H1 (cell line): ENCODE measurements around the gene CNOT3. TPM values are rescaled to one million over a fixed set of nuclear protein-coding genes. Genes with fewer than 3 reads are reported as not detected.

Experiments
- CTCF ChIA-PET: fragments of 300-600 bp; sonication (Branson Sonifier 250); formaldehyde crosslinking; loops from one replicate; lab custom pipeline; 2021; ENCODE audit not compliant: partially characterized antibody; lab: Charles Lee
- POLR2A ChIA-PET: fragments of 300-600 bp; sonication (Branson Sonifier 250); formaldehyde crosslinking; loops from one replicate; lab custom pipeline; 2021; ENCODE audit warnings: inconsistent platforms; ENCODE audit not compliant: partially characterized antibody; lab: Charles Lee
- DNase-seq, 2 experiments: peaks; one replicate each; pipeline versions ENCODE4 v3.0.0 to v3.0.0-alpha.2; 2010 to 2022; ENCODE audit warnings: low spot score in 2 of 2, low read depth in 1 of 2, mixed read lengths in 1 of 2
- FAIRE-seq: peaks from 2 replicates; lab custom pipeline; 2011; peaks lifted over from hg19 to GRCh38; lab: Jason Lieb, UNC
- H2AFZ ChIP-seq: 2 replicates; pipeline ENCODE4 v1.8.1; 2012; ENCODE audit warnings: low read length, inconsistent platforms
- H2AK5ac ChIP-seq: 2 replicates; pipeline ENCODE4 v1.6.1; 2013; ENCODE audit warnings: low read depth, low read length
- H2BK120ac ChIP-seq: replicated peaks from 2 replicates; pipeline ENCODE3; 2013; ENCODE audit warnings: low read depth, low read length, inconsistent platforms
- H2BK12ac ChIP-seq: 2 replicates; pipeline ENCODE4 v1.6.1; 2013; ENCODE audit warnings: low read depth, low read length
- H2BK15ac ChIP-seq: 2 replicates; pipeline ENCODE4 v1.6.1; 2013; ENCODE audit warnings: low read length
- H2BK20ac ChIP-seq: 2 replicates; pipeline ENCODE4 v1.6.1; 2013; ENCODE audit warnings: low read length
- H2BK5ac ChIP-seq: 2 replicates; pipeline ENCODE4 v1.6.1; 2013; ENCODE audit warnings: low read depth, low read length
- H3K14ac ChIP-seq: 2 replicates; pipeline ENCODE4 v1.6.1; 2013; ENCODE audit warnings: inconsistent platforms; ENCODE audit not compliant: insufficient read length
- H3K18ac ChIP-seq: 2 replicates; pipeline ENCODE4 v1.6.1; 2013; ENCODE audit warnings: low read length; ENCODE audit errors: extremely low read depth
- H3K23ac ChIP-seq: 2 replicates; pipeline ENCODE4 v1.6.1; 2013; ENCODE audit warnings: inconsistent platforms; ENCODE audit not compliant: insufficient read length
- H3K23me2 ChIP-seq: 2 replicates; pipeline ENCODE4 v1.6.1; 2013; ENCODE audit warnings: low read depth, low read length
- H3K27ac ChIP-seq: 2 replicates; pipeline ENCODE4 v1.6.1; 2011; ENCODE audit warnings: low read depth, low read length, inconsistent platforms
- H3K27me3 ChIP-seq, 4 experiments: replicated peaks in 1 of 4; 1 replicate in 1 of 4; 2 replicates in 3 of 4; pipeline versions ENCODE4 v1.6.1 to v1.8.1; 2011 to 2013; ENCODE audit warnings: low read length in 3 of 4, mild to moderate bottlenecking in 3 of 4, inconsistent platforms in 2 of 4, mixed read lengths in 2 of 4, moderate library complexity in 1 of 4; ENCODE audit not compliant: control insufficient read depth in 3 of 4, insufficient read depth in 3 of 4; ENCODE audit errors: extremely low read depth in 1 of 4
- H3K36me3 ChIP-seq, 4 experiments: 2 replicates each; pipeline versions ENCODE4 v1.6.1 to v1.8.1; 2011 to 2013; ENCODE audit warnings: mild to moderate bottlenecking in 4 of 4, low read length in 3 of 4, moderate library complexity in 2 of 4, control low read depth in 1 of 4, inconsistent platforms in 1 of 4; ENCODE audit not compliant: insufficient read depth in 4 of 4, control insufficient read depth in 2 of 4
- H3K4ac ChIP-seq: replicated peaks from 2 replicates; pipeline ENCODE3; 2013; ENCODE audit warnings: low read length, low read depth, mixed read lengths, inconsistent platforms; ENCODE audit not compliant: insufficient read length
- H3K4me1 ChIP-seq, 4 experiments: replicated peaks in 1 of 4; 1 replicate in 1 of 4; 2 replicates in 3 of 4; pipeline versions ENCODE4 v1.6.1 to v1.8.1; 2011 to 2013; ENCODE audit warnings: low read length in 3 of 4, inconsistent platforms in 2 of 4, mixed read lengths in 1 of 4; ENCODE audit not compliant: insufficient read depth in 4 of 4, control insufficient read depth in 3 of 4
- H3K4me2 ChIP-seq, 2 experiments: 2 replicates each; pipeline versions ENCODE4 v1.6.1 to v1.8.1; 2011 to 2013; ENCODE audit warnings: low read depth in 2 of 2, low read length in 2 of 2, control low read depth in 1 of 2, inconsistent platforms in 1 of 2, mild to moderate bottlenecking in 1 of 2; ENCODE audit not compliant: insufficient read depth in 1 of 2
- H3K4me3 ChIP-seq, 4 experiments: fragments of 200-600, 300-600 bp in 1 of 4; sonication (generic), shearing (Covaris generic), sonication (Bioruptor Twin) in 1 of 4; 2 replicates each; pipeline versions ENCODE4 v1.5.1 to v1.8.1; 2011 to 2016; ENCODE audit warnings: low read length in 4 of 4, low read depth in 3 of 4, control low read depth in 2 of 4, inconsistent platforms in 2 of 4, mild to moderate bottlenecking in 2 of 4, mixed read lengths in 1 of 4, moderate library complexity in 1 of 4; ENCODE audit not compliant: insufficient read depth in 2 of 4; ENCODE audit errors: extremely low read depth in 1 of 4
- H3K56ac ChIP-seq: replicated peaks from 2 replicates; pipeline ENCODE3; 2013; ENCODE audit warnings: low read depth, mild to moderate bottlenecking, mixed read lengths, low read length, inconsistent platforms; ENCODE audit not compliant: insufficient read length
- H3K79me1 ChIP-seq: 2 replicates; pipeline ENCODE4 v1.6.1; 2013; ENCODE audit warnings: low read depth, low read length, control low read depth
- H3K79me2 ChIP-seq, 2 experiments: 2 replicates each; pipeline versions ENCODE4 v1.6.1 to v1.8.1; 2012 to 2013; ENCODE audit warnings: low read length in 2 of 2, mild to moderate bottlenecking in 2 of 2, inconsistent platforms in 1 of 2; ENCODE audit not compliant: insufficient read depth in 2 of 2, control insufficient read depth in 1 of 2
- H3K9ac ChIP-seq, 4 experiments: replicated peaks in 1 of 4; 1 replicate in 1 of 4; 2 replicates in 3 of 4; pipeline versions ENCODE4 v1.6.1 to v1.8.1; 2011 to 2013; ENCODE audit warnings: low read depth in 3 of 4, low read length in 3 of 4, control low read depth in 2 of 4, mild to moderate bottlenecking in 2 of 4, moderate library complexity in 2 of 4, inconsistent platforms in 1 of 4; ENCODE audit errors: extremely low read depth in 1 of 4
- H3K9me3 ChIP-seq, 2 experiments: 2 replicates each; pipeline versions ENCODE4 v1.6.1 to v1.8.1; 2012 to 2013; ENCODE audit warnings: mild to moderate bottlenecking in 2 of 2, moderate library complexity in 2 of 2, control low read depth in 1 of 2, inconsistent platforms in 1 of 2, low read depth in 1 of 2, low read length in 1 of 2, mixed read lengths in 1 of 2; ENCODE audit not compliant: insufficient read depth in 2 of 2
- H4K20me1 ChIP-seq, 2 experiments: replicated peaks in 1 of 2; 2 replicates each; pipeline versions ENCODE3 to v1.8.1; 2011 to 2013; ENCODE audit warnings: inconsistent platforms in 2 of 2, low read length in 2 of 2, mild to moderate bottlenecking in 1 of 2; ENCODE audit not compliant: insufficient read depth in 2 of 2, control insufficient read depth in 1 of 2
- H4K5ac ChIP-seq: 2 replicates; pipeline ENCODE4 v1.6.1; 2013; ENCODE audit warnings: low read length, low read depth, mixed read lengths, inconsistent platforms; ENCODE audit not compliant: insufficient read length
- H4K8ac ChIP-seq: 2 replicates; pipeline ENCODE4 v1.8.0; 2013; ENCODE audit warnings: mild to moderate bottlenecking, moderate library complexity, low read length, inconsistent platforms; ENCODE audit not compliant: insufficient read depth; ENCODE audit errors: extremely low read depth
- H4K91ac ChIP-seq: replicated peaks from 2 replicates; pipeline ENCODE3; 2013; ENCODE audit warnings: low read length, mixed read lengths, inconsistent platforms; ENCODE audit not compliant: insufficient read length
- EGR1 ChIP-seq: IDR thresholded peaks from 2 replicates; pipeline ENCODE4 v1.6.1; 2011; ENCODE audit warnings: low read depth, low read length, borderline replicate concordance
- GABPA ChIP-seq: IDR thresholded peaks from 2 replicates; pipeline ENCODE4 v1.6.1; 2011; ENCODE audit warnings: mild to moderate bottlenecking, low read length, moderate library complexity, borderline replicate concordance; ENCODE audit not compliant: insufficient read depth
- RAD21 ChIP-seq, 2 experiments: IDR thresholded peaks in 1 of 2; conservative IDR thresholded peaks in 1 of 2; 2 replicates each; pipeline ENCODE4 v1.6.1; 2011; ENCODE audit warnings: low read depth in 2 of 2, low read length in 2 of 2, improper control_type of control experiment in 1 of 2, inconsistent platforms in 1 of 2, mild to moderate bottlenecking in 1 of 2, moderate library complexity in 1 of 2
- RBBP5 ChIP-seq: IDR thresholded peaks from 2 replicates; pipeline ENCODE4 v1.7.1; 2012; ENCODE audit warnings: low read depth, mild to moderate bottlenecking, inconsistent platforms, low read length, moderate library complexity, borderline replicate concordance
- SIN3A ChIP-seq, 2 experiments: IDR thresholded peaks in 1 of 2; conservative IDR thresholded peaks in 1 of 2; 2 replicates each; pipeline ENCODE4 v1.6.1; 2011 to 2012; ENCODE audit warnings: low read length in 2 of 2, improper control_type of control experiment in 1 of 2, low read depth in 1 of 2, mild to moderate bottlenecking in 1 of 2
- SP4 ChIP-seq: IDR thresholded peaks from 2 replicates; pipeline ENCODE4 v1.6.1; 2012; ENCODE audit warnings: low read length, inconsistent platforms
- SUZ12 ChIP-seq: fragments of 200-600 bp; sonication (generic); IDR thresholded peaks from 2 replicates; pipeline ENCODE4 v1.6.1; 2012; ENCODE audit warnings: mild to moderate bottlenecking, inconsistent platforms, low read length, moderate library complexity, mixed read lengths
- TBP ChIP-seq: IDR thresholded peaks from 2 replicates; pipeline ENCODE4 v1.6.1; 2011; ENCODE audit warnings: low read depth, low read length, improper control_type of control experiment
- WGBS, 2 experiments: shearing (Covaris generic) in 1 of 2; methylation state at CpG; one replicate each; pipeline versions ENCODE4 v1.1.6 to v1.1.7; 2013 to 2015; ENCODE audit warnings: low lambda C conversion rate in 2 of 2, mixed read lengths in 2 of 2, inconsistent platforms in 1 of 2, low coverage in 1 of 2, missing lambda C conversion rate in 1 of 2; ENCODE audit not compliant: insufficient replicate concordance in 2 of 2, insufficient coverage in 1 of 2, insufficient read length in 1 of 2; ENCODE audit errors: extremely low coverage in 1 of 2, missing lambda C conversion rate in 1 of 2; 5-methylcytosine and 5-hydroxymethylcytosine counted together
- polyA plus RNA-seq, 7 experiments: library from polyadenylated mRNA; depleted of rRNA in 3 of 7; stranded (reverse) in 5 of 7; unstranded in 2 of 7; fragments of >200 nt in 5 of 7; fragments of 200-250 nt in 2 of 7; gene quantifications; 1 replicate in 5 of 7; 2 replicates in 1 of 7; 4 replicates in 1 of 7; pipeline versions ENCODE4 v1.2.1 to v1.2.3, GENCODE V29; 2011 to 2013; ENCODE audit warnings: missing spikeins in 2 of 7, mixed read lengths in 2 of 7
- total RNA-seq: library from RNA; stranded (reverse); fragmentation: NEBNext Ultra II Directional; extraction: Animal tissue kit (Norgen Biotek cat#: 25700); gene quantifications from 2 replicates; pipeline ENCODE4 v1.2.1, GENCODE V29; 2021

Gene CNOT3
- total and polyA plus RNA-seq, 2 of the 8 experiments (the other 6 are each of a cell fraction or from before 2014, with no cell fraction given): 21.2 to 86.4 TPM

- Histone ChIP-seq H3K18ac (no peak overlapping the region; the same call in 1 of the 2 replicates), H4K8ac (peak overlapping the region; percentile 73; the same call in 1 of the 2 replicates), H3K4ac (no peak overlapping the region), H2BK15ac (peak overlapping the region; percentile 72; the same call in 1 of the 2 replicates), H2BK5ac (no peak overlapping the region), H3K36me3 (no peaks in the 10 kb centered on the region), H3K4me3 (peak overlapping the region; percentile 9 to 64 (median 32); a peak in 7 of 8 replicates), H2AK5ac (no peak overlapping the region), H3K27ac (no peak overlapping the region), H3K23me2 (peaks cover 13% of the 10 kb centered on the region; the same call in 1 of the 2 replicates), H3K9ac (peak overlapping the region in 1 of 4 experiments; percentile 21; a peak in 1 of 7 replicates), H3K4me2 (peak overlapping the region; percentile 51 to 92), H2BK120ac (no peak overlapping the region), H2BK20ac (0 out of 2 replicates have a peak overlapping the region, but pooled peaks have one; percentile 18), H4K91ac (no peak overlapping the region), H3K56ac (no peak overlapping the region), H3K9me3 (no peaks in the 10 kb centered on the region; a peak in 1 of 4 replicates), H2BK12ac (no peak overlapping the region), H4K5ac (no peak overlapping the region), H2AFZ (peak overlapping the region; percentile 43; the same call in 1 of the 2 replicates), H4K20me1 (no peaks in the 10 kb centered on the region), H3K79me1 (no peaks in the 10 kb centered on the region), H3K79me2 (no peaks in the 10 kb centered on the region), H3K27me3 (peaks cover 6 to 29% (median 19%) of the 10 kb centered on the region in 4 experiments), H3K23ac (no peak overlapping the region), H3K4me1 (peaks cover 0 to 5% (median 1%) of the 10 kb centered on the region in 4 experiments; a peak in 4 of 7 replicates), H3K14ac (no peak overlapping the region)
- POLR2A ChIA-PET: interaction anchor here (0.6 to 6.1 kb wide), 6 partner anchors 15 to 218 kb away, joined by 3 to 37 read pairs (median 4); partner anchors contain the start of genes PRPF31 and TFPT
- CTCF ChIA-PET: interaction anchor here (0.6 to 1.4 kb wide), 8 partner anchors 18 to 105 kb away, joined by 3 to 5 read pairs (median 4); no protein-coding TSS in a partner anchor
- peak in 1 of 2 experiments; percentile 62 for DNase-seq
- 13% methylated on average over 12 of the region's 14 CpGs; no CpG with 5 or more reads in 1 of the 2 experiments for WGBS, 2 experiments
- no peak for FAIRE-seq
- TF ChIP-seq SUZ12 (peak; percentile 26; the same call in 1 of the 2 replicates), GABPA (no peak), TBP (no peak), SIN3A (conservative IDR thresholded peaks at IDR 0.05 in 1 of 2, IDR thresholded peaks at IDR 0.05 in 1 of 2; ENCODE audit: low read depth in 1 of 2, low read length in 2 of 2) (no peak), RAD21 (IDR thresholded peaks at IDR 0.05 in 1 of 2, conservative IDR thresholded peaks at IDR 0.05 in 1 of 2; ENCODE audit: low read depth in 2 of 2, low read length in 2 of 2) (peak in 1 of 2 experiments; percentile 23; a peak in 1 of 4 replicates), SP4 (no peak), EGR1 (0 out of 2 replicates have a peak, but pooled peaks have one; percentile 1), RBBP5 (0 out of 2 replicates have a peak, but pooled peaks have one; percentile 1)
These were observed 40.9 kb upstream of the CNOT3 start for GRCh38 chr19:54096617-54097106.
